Measurements from ENCODE around the gene CRYGN. TPM values are rescaled to one million over a fixed set of nuclear protein-coding genes. Genes with fewer than 3 reads are reported as not detected.

The CRYGN gene
- total RNA-seq, 4 donors from 2014 or later, result not detected

- Histone ChIP-seq H3K27me3 (no peaks in the 10 kb centered on the region), H3K4me1 (peaks cover 0 to 7% (median 0%) of the 10 kb centered on the region in 4 donors), H3K9me3 (no peaks in the 10 kb centered on the region), H3K4me3 (peak overlapping the region; percentile 49 to 72 (median 54)), H3K36me3 (no peaks in the 10 kb centered on the region), H3K27ac (peak overlapping the region in 3 of 4 donors; percentile 26 to 64 (median 52))
- TF ChIP-seq POLR2A (IDR thresholded peaks at IDR 0.05), result no peak
- TF ChIP-seq CTCF (IDR thresholded peaks at IDR 0.05), result peak; percentile 69 to 80 (median 76)
- peak; percentile 62 to 88 (median 80) for DNase-seq
Measured at GRCh38 chr7:151448261-151449252, 8.6 kb upstream of the CRYGN start.

GRCh38 chr7:151447901-151448260 is 7.9 kb upstream of the CRYGN start:
- no peaks in the 10 kb centered on the region for H3K9me3 ChIP-seq
- peak overlapping the region; percentile 49 to 72 (median 54) for H3K4me3 ChIP-seq
- no peaks in the 10 kb centered on the region for H3K27me3 ChIP-seq
- no peaks in the 10 kb centered on the region for H3K36me3 ChIP-seq
- H3K27ac ChIP-seq, result peak overlapping the region in 2 of 4 donors; percentile 52 to 64
- TF ChIP-seq POLR2A (IDR thresholded peaks at IDR 0.05), result no peak
- H3K4me1 ChIP-seq, result peaks cover 0 to 7% (median 0%) of the 10 kb centered on the region in 4 donors
- DNase-seq, result no peak

- peaks cover 0 to 7% (median 0%) of the 10 kb centered on the region in 4 donors for H3K4me1 ChIP-seq
- no peak overlapping the region for H3K4me3 ChIP-seq
- TF ChIP-seq POLR2A (IDR thresholded peaks at IDR 0.05) (no peak), CTCF (IDR thresholded peaks at IDR 0.05) (no peak)
- H3K9me3 ChIP-seq, result no peaks in the 10 kb centered on the region
- H3K36me3 ChIP-seq, result no peaks in the 10 kb centered on the region
- H3K27me3 ChIP-seq, result no peaks in the 10 kb centered on the region
- no peak for DNase-seq
- no peak overlapping the region for H3K27ac ChIP-seq
Measured at GRCh38 chr7:151447312-151447711, 7.4 kb upstream of the CRYGN start.

- TF ChIP-seq POLR2A (IDR thresholded peaks at IDR 0.05), result no peak
- no peak for TF ChIP-seq CTCF (IDR thresholded peaks at IDR 0.05)
- Histone ChIP-seq H3K27ac (no peak overlapping the region), H3K27me3 (no peaks in the 10 kb centered on the region), H3K36me3 (no peaks in the 10 kb centered on the region), H3K4me1 (peaks cover 0 to 7% (median 0%) of the 10 kb centered on the region in 4 donors), H3K4me3 (no peak overlapping the region), H3K9me3 (no peaks in the 10 kb centered on the region)
- no peak for DNase-seq
Measured at GRCh38 chr7:151446412-151446811, 6.5 kb upstream of the CRYGN start.

GRCh38 chr7:151444632-151445031 is 4.7 kb upstream of the CRYGN start:
- H3K27me3 ChIP-seq, result no peaks in the 10 kb centered on the region
- no peaks in the 10 kb centered on the region for H3K9me3 ChIP-seq
- no peak for DNase-seq
- TF ChIP-seq POLR2A (IDR thresholded peaks at IDR 0.05) (no peak), CTCF (IDR thresholded peaks at IDR 0.05) (no peak)
- H3K4me3 ChIP-seq, result no peak overlapping the region
- peaks cover 0 to 23% (median 0%) of the 10 kb centered on the region in 4 donors for H3K4me1 ChIP-seq
- no peaks in the 10 kb centered on the region for H3K36me3 ChIP-seq
- H3K27ac ChIP-seq, result no peak overlapping the region
